HepG2 (cell line): ENCODE data around the gene RREB1. TPM values are rescaled to one million over a fixed set of nuclear protein-coding genes. Genes with fewer than 3 reads are reported as not detected.

Experiments used
- ATAC-seq: fragments of 200-7000 bp; cut with Tn5 transposase; 3 replicates; pipeline ENCODE4 v1.9.1; 2020; ENCODE audit warnings: mild to moderate bottlenecking, moderate library complexity
- BruUV-seq: library from RNA; stranded (reverse); fragments of 400-500 nt; replicated peaks from 2 replicates; lab custom pipeline; 2021; lab: Mats Ljungman, UMichigan
- CTCF ChIA-PET: fragments of 300-600 bp; formaldehyde crosslinking; extraction: SDS; loops from one replicate; lab custom pipeline; 2021; ENCODE audit warnings: low total read pairs, inconsistent platforms, low intra/inter-chr PET ratio; lab: Yijun Ruan, JAX
- POLR2A ChIA-PET: fragments of 350-600 bp; sonication (Branson Sonifier 250); formaldehyde crosslinking; loops from one replicate; lab custom pipeline; 2020; ENCODE audit warnings: antibody characterized with exemption, inconsistent platforms; lab: Yijun Ruan, JAX
- DNase-seq: peaks from one replicate; pipeline ENCODE4 v3.0.0-alpha.2; 2015; ENCODE audit warnings: low spot score
- FAIRE-seq: peaks from 3 replicates; lab custom pipeline; 2011; peaks lifted over from hg19 to GRCh38; lab: Jason Lieb, UNC
- H2AFZ ChIP-seq: one replicate; pipeline ENCODE4 v1.6.1; 2011; ENCODE audit warnings: low read length, inconsistent platforms
- H3K27ac ChIP-seq: fragments of 300-600 bp; 3 replicates; pipeline ENCODE4 v1.8.0; 2011; ENCODE audit warnings: mixed run types, mild to moderate bottlenecking, mixed read lengths, low read length, inconsistent platforms; ENCODE audit not compliant: insufficient read depth; ENCODE audit errors: extremely low read length
- H3K27me3 ChIP-seq, 2 experiments: fragments of 200-600 bp in 1 of 2; 2 replicates in 1 of 2; 3 replicates in 1 of 2; pipeline versions ENCODE4 v1.6.0 to v1.8.0; 2011; ENCODE audit warnings: low read length in 2 of 2, mild to moderate bottlenecking in 2 of 2, moderate library complexity in 2 of 2, inconsistent platforms in 1 of 2; ENCODE audit not compliant: insufficient read depth in 2 of 2, control insufficient read depth in 1 of 2
- H3K36me3 ChIP-seq, 2 experiments: fragments of 200-600 bp in 1 of 2; replicated peaks in 1 of 2; 2 replicates in 1 of 2; 3 replicates in 1 of 2; pipeline versions ENCODE4 v1.5.1 to v1.8.0; 2011; ENCODE audit warnings: low read length in 2 of 2, inconsistent platforms in 1 of 2; ENCODE audit not compliant: insufficient read depth in 2 of 2, control insufficient read depth in 1 of 2
- H3K4me1 ChIP-seq: 2 replicates; pipeline ENCODE4 v1.5.1; 2012; ENCODE audit warnings: low read length, inconsistent platforms; ENCODE audit not compliant: insufficient read depth
- H3K4me2 ChIP-seq: 2 replicates; pipeline ENCODE4 v1.6.0; 2011; ENCODE audit warnings: low read depth, low read length, inconsistent platforms
- H3K4me3 ChIP-seq, 3 experiments: fragments of 200-600 bp in 1 of 3; sonication (generic), shearing (Covaris generic) in 1 of 3; replicated peaks in 1 of 3; 2 replicates each; pipeline ENCODE4 v1.5.1; 2011 to 2016; ENCODE audit warnings: low read length in 3 of 3, inconsistent platforms in 2 of 3, low read depth in 2 of 3, mild to moderate bottlenecking in 2 of 3, control low read depth in 1 of 3, mixed read lengths in 1 of 3; ENCODE audit not compliant: insufficient read depth in 1 of 3
- H3K79me2 ChIP-seq: one replicate; pipeline ENCODE4 v1.6.1; 2011; ENCODE audit warnings: low read length, inconsistent platforms; ENCODE audit not compliant: insufficient read depth
- H3K9ac ChIP-seq: 2 replicates; pipeline ENCODE4 v1.6.0; 2011; ENCODE audit warnings: mild to moderate bottlenecking, low read depth, low read length, inconsistent platforms; ENCODE audit not compliant: insufficient read depth
- H3K9me3 ChIP-seq: 2 replicates; pipeline ENCODE4 v1.5.1; 2012; ENCODE audit warnings: mild to moderate bottlenecking, low read length
- H4K20me1 ChIP-seq: 2 replicates; pipeline ENCODE4 v1.6.0; 2011; ENCODE audit warnings: inconsistent platforms, mild to moderate bottlenecking, low read length, moderate library complexity; ENCODE audit not compliant: insufficient read depth
- EP300 ChIP-seq, 3 experiments: sonication (generic) in 1 of 3; formaldehyde crosslinking in 1 of 3; IDR thresholded peaks; 2 replicates each; pipeline versions ENCODE4 v1.5.1 to v1.6.1; 2011 to 2020; ENCODE audit warnings: low read depth in 2 of 3, low read length in 2 of 3, borderline replicate concordance in 1 of 3, improper control_type of control experiment in 1 of 3, mild to moderate bottlenecking in 1 of 3, missing genetic modification reagents in 1 of 3, moderate library complexity in 1 of 3
- KLF6 ChIP-seq: IDR thresholded peaks from 2 replicates; pipeline ENCODE4 v1.8.0; 2016; ENCODE audit warnings: missing biosample characterization, missing genetic modification reagents
- MAF1 ChIP-seq: sonication (generic); formaldehyde crosslinking; IDR thresholded peaks from 2 replicates; pipeline ENCODE4 v1.5.0; 2020; ENCODE audit warnings: missing genetic modification reagents, borderline replicate concordance
- MAFF ChIP-seq: IDR thresholded peaks from 2 replicates; pipeline ENCODE4 v1.6.1; 2011; ENCODE audit warnings: low read depth, low read length, improper control_type of control experiment
- MBD4 ChIP-seq: IDR thresholded peaks from 2 replicates; pipeline ENCODE4 v1.6.1; 2012; ENCODE audit warnings: low read length, inconsistent platforms, borderline replicate concordance
- MED1 ChIP-seq: sonication (generic); formaldehyde crosslinking; IDR thresholded peaks from 2 replicates; pipeline ENCODE4 v1.4.0; 2020; ENCODE audit warnings: missing genetic modification reagents
- MZF1 ChIP-seq: sonication (generic); formaldehyde crosslinking; IDR thresholded peaks from 2 replicates; pipeline ENCODE4 v1.8.1; 2023; ENCODE audit warnings: mild to moderate bottlenecking, missing genetic modification reagents, borderline replicate concordance
- ONECUT2 ChIP-seq: sonication (generic); formaldehyde crosslinking; IDR thresholded peaks from 2 replicates; pipeline ENCODE4 v1.4.0; 2020; ENCODE audit warnings: missing genetic modification reagents
- SUZ12 ChIP-seq: fragments of 150-350 bp; IDR thresholded peaks from 2 replicates; pipeline ENCODE4 v1.6.1; 2014; ENCODE audit warnings: low read depth, low read length
- USF2 ChIP-seq, 2 experiments: sonication (generic) in 1 of 2; formaldehyde crosslinking in 1 of 2; IDR thresholded peaks; 2 replicates each; pipeline versions ENCODE4 v1.5.1 to v1.6.1; 2011 to 2020; ENCODE audit warnings: borderline replicate concordance in 1 of 2, low read depth in 1 of 2, low read length in 1 of 2, mild to moderate bottlenecking in 1 of 2, missing genetic modification reagents in 1 of 2, moderate library complexity in 1 of 2
- ZNF121 ChIP-seq: sonication (generic); formaldehyde crosslinking; IDR thresholded peaks from 2 replicates; pipeline ENCODE4 v1.5.0; 2020; ENCODE audit warnings: mild to moderate bottlenecking, missing genetic modification reagents
- ZNF253 ChIP-seq: sonication (generic); formaldehyde crosslinking; IDR thresholded peaks from 2 replicates; pipeline ENCODE4 v1.8.0; 2022; ENCODE audit warnings: mild to moderate bottlenecking, missing genetic modification reagents, borderline replicate concordance
- ZNF329 ChIP-seq: sonication (generic); formaldehyde crosslinking; IDR thresholded peaks from 2 replicates; pipeline ENCODE4 v1.9.0; 2021; ENCODE audit warnings: low read depth, mild to moderate bottlenecking, missing genetic modification reagents
- ZNF570 ChIP-seq: sonication (generic); formaldehyde crosslinking; IDR thresholded peaks from 2 replicates; pipeline ENCODE4 v1.4.0; 2020; ENCODE audit warnings: mild to moderate bottlenecking, missing genetic modification reagents, borderline replicate concordance
- WGBS: methylation state at CpG from one replicate; pipeline ENCODE4 v1.1.6; 2017; ENCODE audit warnings: low lambda C conversion rate; 5-methylcytosine and 5-hydroxymethylcytosine counted together
- in situ Hi-C: cut with HindIII; loops from 2 replicates; pipeline ENCODE4 v1.10.0; 2017; ENCODE audit warnings: low pct_unique_long_range_greater_than_20kb; ENCODE audit not compliant: extremely low pct_ligation_motif_present
- intact Hi-C: fragments of 100-400 bp; cut with micrococcal nuclease; formaldehyde crosslinking; loops from one replicate; pipeline ENCODE4 v1.10.0; 2022; ENCODE audit not compliant: unreplicated experiment
- polyA plus RNA-seq, 8 experiments: library from polyadenylated mRNA; depleted of rRNA in 3 of 8; stranded (reverse) in 7 of 8; unstranded in 1 of 8; fragments of >200 nt; fragmentation: Illumina TruSeq in 4 of 8; extraction: Trizol in 4 of 8; gene quantifications; 2 replicates each; pipeline versions ENCODE4 v1.2.1 to v1.2.3, GENCODE V29; 2011 to 2016; ENCODE audit warnings: low read depth in 4 of 8, missing spikeins in 1 of 8, mixed read lengths in 1 of 8; ENCODE audit not compliant: insufficient read depth in 1 of 8
- total RNA-seq, 5 experiments: library from RNA; depleted of rRNA; stranded (reverse); fragments of >200 nt; fragmentation: Illumina TruSeq; extraction: Trizol; gene quantifications; 2 replicates each; pipeline ENCODE4 v1.2.3, GENCODE V29; 2016; ENCODE audit warnings: low read depth in 1 of 5
- TF ChIP-seq, protein P1 (sequence below): sonication (generic); formaldehyde crosslinking; conservative IDR thresholded peaks from 2 replicates; pipeline ENCODE4 v1.8.0; 2022; ENCODE audit warnings: mild to moderate bottlenecking, moderate library complexity, missing genetic modification reagents
- TF ChIP-seq, protein P2 (sequence below), 2 experiments: sonication (generic) in 1 of 2; formaldehyde crosslinking in 1 of 2; IDR thresholded peaks; 2 replicates each; pipeline versions ENCODE4 v1.4.0 to v1.6.1; 2018 to 2020; ENCODE audit warnings: missing genetic modification reagents in 2 of 2, borderline replicate concordance in 1 of 2, low read depth in 1 of 2, mild to moderate bottlenecking in 1 of 2, missing biosample characterization in 1 of 2

RREB1 gene
- total and polyA plus RNA-seq, 2 of the 13 experiments (the other 11 are each of a cell fraction or from before 2014, with no cell fraction given): 6.1 to 23.2 TPM

DNA sequence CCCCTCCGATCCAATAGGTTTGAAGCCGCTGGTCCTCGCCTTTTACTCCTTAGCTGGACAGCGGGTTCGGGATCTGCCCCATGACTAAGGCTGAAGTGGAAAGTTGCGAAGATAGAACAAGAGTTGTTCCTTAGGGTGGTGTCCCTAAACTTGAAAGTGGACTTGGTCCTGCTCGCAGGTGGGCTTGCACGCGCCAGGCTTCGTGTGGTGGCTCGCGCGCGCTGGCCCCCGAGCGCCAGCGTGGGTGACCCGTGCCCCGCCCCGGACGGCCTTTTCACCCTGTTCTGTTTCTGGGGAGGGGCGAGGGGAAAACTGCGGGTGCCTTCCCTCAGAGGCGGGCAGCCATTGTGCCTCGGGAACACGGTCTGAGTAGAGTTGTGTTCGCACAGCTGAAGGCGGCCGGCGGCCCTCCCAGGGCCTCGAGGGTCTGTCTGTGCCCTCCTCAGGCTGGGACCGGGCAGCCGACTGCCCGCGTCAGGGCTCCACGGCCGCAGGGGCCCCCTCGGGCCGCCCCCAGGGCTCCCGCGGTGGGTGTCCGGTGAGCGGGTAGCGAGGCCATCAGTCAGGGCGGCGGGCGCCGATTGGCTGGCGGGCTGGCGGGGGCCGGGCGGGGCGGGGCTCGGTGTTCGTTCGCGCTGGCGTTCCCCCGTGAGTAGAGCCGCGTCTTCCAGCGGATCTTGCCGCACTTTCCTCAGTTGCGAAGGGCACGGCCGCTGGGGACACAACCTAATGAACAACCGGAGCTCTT lies 33.0 kb downstream of the RREB1 start:
- Histone ChIP-seq H3K27me3 (no peaks in the 10 kb centered on the region), H3K36me3 (no peaks in the 10 kb centered on the region; a peak in 1 of 5 replicates), H2AFZ (no peak overlapping the region), H3K9ac (peak overlapping the region; percentile 88), H3K79me2 (peaks cover 93% of the 10 kb centered on the region), H3K4me1 (peaks cover 98% of the 10 kb centered on the region), H3K4me3 (peak overlapping the region; percentile 31 to 70 (median 48); a peak in 5 of 6 replicates), H3K4me2 (peak overlapping the region; percentile 86), H3K27ac (peak overlapping the region; percentile 97), H4K20me1 (peaks cover 5% of the 10 kb centered on the region), H3K9me3 (no peaks in the 10 kb centered on the region)
- ATAC-seq: peak; percentile 87
- in situ Hi-C loops (no loop called here), intact Hi-C loops (loop anchor here (1.0 kb wide), 1 partner anchor 32 kb away; no protein-coding TSS in a partner anchor)
- CTCF ChIA-PET: no interaction called here
- TSS peak; percentile 97 for BruUV-seq
- peak; percentile 67 for DNase-seq
- FAIRE-seq: no peak
- POLR2A ChIA-PET: interaction anchor here (0.5 to 2.6 kb wide), 13 partner anchors 11 to 115 kb away, joined by 3 to 18 read pairs (median 3); partner anchors contain the start of gene RREB1
- WGBS: 5% methylated on average over 23 of the region's 67 CpGs
- no peak for TF ChIP-seq MZF1 (CRISPR knock-in tag)
- TF ChIP-seq MAFF: no peak
- no peak; the same call in 1 of the 2 replicates for TF ChIP-seq ZNF121 (CRISPR knock-in tag)
- TF ChIP-seq ZNF570: no peak
- TF ChIP-seq EP300 (IDR thresholded peaks at IDR 0.05; ENCODE audit: low read depth in 2 of 2, low read length in 2 of 2): no peak
- no peak; the same call in 1 of the 2 replicates for TF ChIP-seq EP300 (CRISPR knock-in tag; IDR thresholded peaks at IDR 0.05; ENCODE audit: borderline replicate concordance)
- peak; percentile 86; the same call in 1 of the 2 replicates for TF ChIP-seq KLF6 (CRISPR knock-in tag)
- TF ChIP-seq USF2 (IDR thresholded peaks at IDR 0.05; ENCODE audit: low read depth, low read length): no peak
- TF ChIP-seq USF2 (CRISPR knock-in tag; IDR thresholded peaks at IDR 0.05; ENCODE audit: borderline replicate concordance): peak; percentile 14; the same call in 1 of the 2 replicates
- peak; percentile 76 for TF ChIP-seq MED1 (CRISPR knock-in tag)
- no peak; the same call in 1 of the 2 replicates for TF ChIP-seq MBD4
- TF ChIP-seq ONECUT2 (CRISPR knock-in tag): no peak
- TF ChIP-seq, protein P1, sequence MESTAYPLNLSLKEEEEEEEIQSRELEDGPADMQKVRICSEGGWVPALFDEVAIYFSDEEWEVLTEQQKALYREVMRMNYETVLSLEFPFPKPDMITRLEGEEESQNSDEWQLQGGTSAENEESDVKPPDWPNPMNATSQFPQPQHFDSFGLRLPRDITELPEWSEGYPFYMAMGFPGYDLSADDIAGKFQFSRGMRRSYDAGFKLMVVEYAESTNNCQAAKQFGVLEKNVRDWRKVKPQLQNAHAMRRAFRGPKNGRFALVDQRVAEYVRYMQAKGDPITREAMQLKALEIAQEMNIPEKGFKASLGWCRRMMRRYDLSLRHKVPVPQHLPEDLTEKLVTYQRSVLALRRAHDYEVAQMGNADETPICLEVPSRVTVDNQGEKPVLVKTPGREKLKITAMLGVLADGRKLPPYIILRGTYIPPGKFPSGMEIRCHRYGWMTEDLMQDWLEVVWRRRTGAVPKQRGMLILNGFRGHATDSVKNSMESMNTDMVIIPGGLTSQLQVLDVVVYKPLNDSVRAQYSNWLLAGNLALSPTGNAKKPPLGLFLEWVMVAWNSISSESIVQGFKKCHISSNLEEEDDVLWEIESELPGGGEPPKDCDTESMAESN: peak; percentile 83; the same call in 1 of the 2 replicates
- TF ChIP-seq MAF1: peak; percentile 35; the same call in 1 of the 2 replicates
- peak; percentile 41; the same call in 1 of the 2 replicates for TF ChIP-seq ZNF329 (CRISPR knock-in tag)
- TF ChIP-seq SUZ12: no peak
- TF ChIP-seq, protein P2, sequence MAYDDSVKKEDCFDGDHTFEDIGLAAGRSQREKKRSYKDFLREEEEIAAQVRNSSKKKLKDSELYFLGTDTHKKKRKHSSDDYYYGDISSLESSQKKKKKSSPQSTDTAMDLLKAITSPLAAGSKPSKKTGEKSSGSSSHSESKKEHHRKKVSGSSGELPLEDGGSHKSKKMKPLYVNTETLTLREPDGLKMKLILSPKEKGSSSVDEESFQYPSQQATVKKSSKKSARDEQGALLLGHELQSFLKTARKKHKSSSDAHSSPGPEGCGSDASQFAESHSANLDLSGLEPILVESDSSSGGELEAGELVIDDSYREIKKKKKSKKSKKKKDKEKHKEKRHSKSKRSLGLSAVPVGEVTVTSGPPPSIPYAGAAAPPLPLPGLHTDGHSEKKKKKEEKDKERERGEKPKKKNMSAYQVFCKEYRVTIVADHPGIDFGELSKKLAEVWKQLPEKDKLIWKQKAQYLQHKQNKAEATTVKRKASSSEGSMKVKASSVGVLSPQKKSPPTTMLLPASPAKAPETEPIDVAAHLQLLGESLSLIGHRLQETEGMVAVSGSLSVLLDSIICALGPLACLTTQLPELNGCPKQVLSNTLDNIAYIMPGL (CRISPR knock-in tag; IDR thresholded peaks at IDR 0.05; ENCODE audit: borderline replicate concordance in 1 of 2, low read depth in 1 of 2): peak; percentile 27 to 50; a peak in 2 of 4 replicates
- peak; percentile 95 for TF ChIP-seq ZNF253 (CRISPR knock-in tag)
